ENCODE data around the gene EXOC4.

Gene EXOC4

GRCh38 chr7:133556048-133556447 lies 303.2 kb downstream of the EXOC4 start:
- no peaks in the 10 kb centered on the region for H3K79me2 ChIP-seq (ENCODE audit: control insufficient read depth, low read length)
- H3K36me3 ChIP-seq (ENCODE audit: control insufficient read depth, low read length), result no peaks in the 10 kb centered on the region
- no peaks in the 10 kb centered on the region for H4K20me1 ChIP-seq (ENCODE audit: control insufficient read depth, insufficient read depth, low read depth, low read length)
- no peak overlapping the region for H3K4me2 ChIP-seq (ENCODE audit: low read length)
- H3K27me3 ChIP-seq (ENCODE audit: control insufficient read depth, low read length), result no peaks in the 10 kb centered on the region
- H3K9me2 ChIP-seq (replicated peaks; ENCODE audit: control insufficient read depth, low read length), result no peaks in the 10 kb centered on the region; the same call in 1 of the 2 replicates
- H3K4me3 ChIP-seq (ENCODE audit: low read length), result no peak overlapping the region
- H3F3A ChIP-seq (ENCODE audit: control insufficient read depth, insufficient read depth), result no peaks in the 10 kb centered on the region
- no peak overlapping the region for H3K27ac ChIP-seq (ENCODE audit: low read depth, low read length)
- TF ChIP-seq CTCF (IDR thresholded peaks at IDR 0.05; ENCODE audit: low read depth, low read length, poor library complexity, severe bottlenecking), result no peak
- TF ChIP-seq EZH2phosphoT487 (IDR thresholded peaks at IDR 0.05; ENCODE audit: borderline replicate concordance, low read length), result no peak
- H3K9me3 ChIP-seq (ENCODE audit: control insufficient read depth, insufficient read depth, low read length), result no peaks in the 10 kb centered on the region
- no peaks in the 10 kb centered on the region for H3K4me1 ChIP-seq (ENCODE audit: control insufficient read depth, low read length)

GRCh38 chr7:133556553-133556952 lies 303.7 kb downstream of the EXOC4 start:
- H3K9me3 ChIP-seq (ENCODE audit: control insufficient read depth, insufficient read depth, low read length), result no peaks in the 10 kb centered on the region
- H3F3A ChIP-seq (ENCODE audit: control insufficient read depth, insufficient read depth), result no peaks in the 10 kb centered on the region
- H4K20me1 ChIP-seq (ENCODE audit: control insufficient read depth, insufficient read depth, low read depth, low read length), result no peaks in the 10 kb centered on the region
- no peak overlapping the region for H3K27ac ChIP-seq (ENCODE audit: low read depth, low read length)
- no peaks in the 10 kb centered on the region; the same call in 1 of the 2 replicates for H3K9me2 ChIP-seq (replicated peaks; ENCODE audit: control insufficient read depth, low read length)
- H3K4me1 ChIP-seq (ENCODE audit: control insufficient read depth, low read length), result no peaks in the 10 kb centered on the region
- H3K27me3 ChIP-seq (ENCODE audit: control insufficient read depth, low read length), result no peaks in the 10 kb centered on the region
- no peak overlapping the region for H3K4me3 ChIP-seq (ENCODE audit: low read length)
- H3K4me2 ChIP-seq (ENCODE audit: low read length), result no peak overlapping the region
- H3K79me2 ChIP-seq (ENCODE audit: control insufficient read depth, low read length), result no peaks in the 10 kb centered on the region
- H3K36me3 ChIP-seq (ENCODE audit: control insufficient read depth, low read length), result no peaks in the 10 kb centered on the region
- TF ChIP-seq EZH2phosphoT487 (IDR thresholded peaks at IDR 0.05; ENCODE audit: borderline replicate concordance, low read length) (no peak), CTCF (IDR thresholded peaks at IDR 0.05; ENCODE audit: low read depth, low read length, poor library complexity, severe bottlenecking) (no peak)

GRCh38 chr7:133560900-133561299 lies 308.0 kb downstream of the EXOC4 start:
- Histone ChIP-seq H4K20me1 (ENCODE audit: control insufficient read depth, insufficient read depth, low read depth, low read length) (no peaks in the 10 kb centered on the region), H3K27ac (ENCODE audit: low read depth, low read length) (no peak overlapping the region), H3K4me2 (ENCODE audit: low read length) (no peak overlapping the region), H3K9me3 (ENCODE audit: control insufficient read depth, insufficient read depth, low read length) (no peaks in the 10 kb centered on the region), H3K4me3 (ENCODE audit: low read length) (no peak overlapping the region), H3F3A (ENCODE audit: control insufficient read depth, insufficient read depth) (no peaks in the 10 kb centered on the region), H3K27me3 (ENCODE audit: control insufficient read depth, low read length) (no peaks in the 10 kb centered on the region), H3K79me2 (ENCODE audit: control insufficient read depth, low read length) (no peaks in the 10 kb centered on the region), H3K9me2 (replicated peaks; ENCODE audit: control insufficient read depth, low read length) (no peaks in the 10 kb centered on the region; the same call in 1 of the 2 replicates), H3K36me3 (ENCODE audit: control insufficient read depth, low read length) (no peaks in the 10 kb centered on the region), H3K4me1 (ENCODE audit: control insufficient read depth, low read length) (no peaks in the 10 kb centered on the region)
- no peak for TF ChIP-seq EZH2phosphoT487 (IDR thresholded peaks at IDR 0.05; ENCODE audit: borderline replicate concordance, low read length)
- TF ChIP-seq CTCF (IDR thresholded peaks at IDR 0.05; ENCODE audit: low read depth, low read length, poor library complexity, severe bottlenecking), result no peak

Measured in DOHH2 (cell line).